NK-92 treated with Interleukin-12 subunit alpha and Interleukin-12 subunit beta, amount 100 ng/mL, for 24 hours (cell line): ENCODE results near the gene KNCN.

Experiments
- DNase-seq: peaks from one replicate; lab custom pipeline; 2025; lab: John Stamatoyannopoulos, UW

The KNCN gene

DNA sequence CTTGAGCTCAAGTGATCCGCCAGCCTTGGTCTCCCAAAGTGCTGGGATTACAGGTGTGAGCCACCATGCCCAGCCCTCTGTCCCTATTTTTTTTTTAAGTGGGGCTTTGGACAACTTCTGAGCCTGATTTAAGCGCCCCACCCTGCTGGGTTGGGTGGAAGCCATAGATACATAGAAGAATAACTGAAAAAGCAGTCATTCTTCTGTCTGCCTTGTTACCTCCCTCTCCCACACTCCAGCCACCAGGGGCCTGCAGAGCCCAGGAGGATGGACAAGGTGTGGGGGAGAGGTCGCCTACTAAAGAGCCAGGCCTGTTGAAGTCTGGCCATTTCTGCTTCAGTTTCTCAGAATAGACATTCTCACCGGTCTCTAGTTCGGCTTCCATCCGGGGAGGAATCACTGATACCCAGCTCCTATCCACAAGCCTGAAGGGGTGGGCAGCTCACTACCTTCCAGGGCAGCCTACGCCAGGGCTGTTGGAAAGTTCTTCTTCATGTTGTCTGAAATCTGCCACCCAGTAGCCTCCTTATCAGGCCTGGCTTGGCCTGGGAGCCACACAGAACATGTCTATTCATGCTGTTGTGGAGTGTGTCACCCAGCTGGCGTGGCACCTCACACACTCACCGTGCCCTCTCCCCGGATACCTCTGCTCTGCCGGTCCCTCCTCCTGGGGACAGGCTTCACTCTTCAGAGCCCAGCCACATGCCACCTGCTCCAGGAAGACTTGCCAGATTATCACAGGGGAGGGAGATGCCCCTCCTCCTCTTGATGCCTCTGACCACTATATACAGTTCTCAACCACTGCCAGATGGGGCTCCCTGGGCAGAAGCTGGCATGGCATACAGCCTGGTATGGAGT is 27.7 kb downstream of the KNCN start:
- no peak for DNase-seq

DNA sequence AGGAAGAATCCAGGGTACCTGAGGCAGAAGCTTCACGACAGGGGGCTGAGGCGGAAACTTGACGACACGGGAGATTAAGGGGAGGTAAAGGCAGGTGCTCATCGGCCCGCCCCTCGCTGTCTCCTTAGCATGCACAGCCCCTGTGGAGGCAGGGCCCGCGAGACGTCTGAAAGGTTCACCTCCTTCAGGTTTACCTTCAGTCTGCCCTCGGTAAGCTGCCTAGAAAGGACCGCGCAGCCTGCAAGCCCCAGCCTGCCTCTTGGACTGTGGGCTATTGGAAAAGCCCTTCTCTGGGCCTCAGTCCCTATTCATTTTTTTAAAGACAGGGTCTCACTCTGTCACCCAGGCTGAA is 28.5 kb downstream of the KNCN start:
- no peak for DNase-seq

DNA sequence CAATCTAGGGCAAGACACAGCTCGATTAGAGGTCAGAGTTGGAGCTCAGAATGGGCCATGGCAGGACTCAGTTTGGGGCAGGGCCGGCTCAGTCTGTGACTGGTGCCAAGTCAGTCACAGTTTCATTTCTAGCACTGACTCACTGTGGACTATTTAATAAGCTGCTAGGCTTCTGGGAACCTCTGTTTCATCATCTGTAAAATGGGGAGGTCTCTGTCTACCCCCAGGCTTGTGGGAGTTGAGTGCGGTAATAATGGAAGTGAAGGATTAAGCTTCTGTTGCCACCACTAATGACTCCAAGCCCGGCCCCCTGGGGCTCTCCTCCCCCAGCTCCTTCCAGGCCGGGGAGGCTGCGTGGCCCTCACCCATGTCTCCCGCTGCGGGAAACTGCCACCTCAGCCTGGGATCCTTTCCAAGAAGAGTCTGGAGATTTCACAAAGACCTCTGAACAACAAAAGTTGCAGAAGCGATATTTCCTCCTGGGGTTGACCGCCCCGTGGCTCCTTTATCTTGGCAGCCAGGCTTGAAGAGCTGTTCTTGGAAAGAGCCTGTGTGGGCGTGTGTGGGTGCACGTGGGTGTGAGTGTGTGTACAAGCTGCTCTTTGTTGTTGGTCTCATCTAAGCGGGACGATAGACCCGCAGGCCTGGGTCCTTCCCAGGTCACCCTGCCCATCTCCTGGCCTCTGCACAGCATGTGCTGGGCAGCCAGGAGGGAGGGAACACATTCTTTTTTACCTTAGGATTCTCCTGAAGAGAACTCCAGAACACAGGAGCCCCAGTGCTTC is 29.1 kb downstream of the KNCN start:
- DNase-seq: no peak

DNA sequence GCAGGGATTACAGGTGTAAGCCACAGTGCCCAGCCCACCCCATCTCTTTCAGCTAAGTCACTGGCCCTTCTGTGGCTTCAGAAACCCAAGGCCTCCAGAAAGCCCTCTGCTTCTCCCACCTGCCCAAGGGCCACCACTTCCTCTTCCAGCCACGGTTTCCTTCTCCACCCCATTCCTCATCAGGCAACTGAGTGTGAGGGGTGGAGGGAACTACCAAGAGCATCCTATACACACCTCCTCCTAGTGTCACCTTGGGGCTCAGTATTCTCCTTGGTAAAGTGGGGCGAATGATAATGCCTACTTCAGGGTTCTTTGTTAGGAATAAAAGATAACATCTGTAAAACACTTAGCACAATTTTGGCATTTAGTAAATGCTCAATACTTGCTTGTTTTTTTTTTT is 30.0 kb downstream of the KNCN start:
- DNase-seq: no peak

DNA sequence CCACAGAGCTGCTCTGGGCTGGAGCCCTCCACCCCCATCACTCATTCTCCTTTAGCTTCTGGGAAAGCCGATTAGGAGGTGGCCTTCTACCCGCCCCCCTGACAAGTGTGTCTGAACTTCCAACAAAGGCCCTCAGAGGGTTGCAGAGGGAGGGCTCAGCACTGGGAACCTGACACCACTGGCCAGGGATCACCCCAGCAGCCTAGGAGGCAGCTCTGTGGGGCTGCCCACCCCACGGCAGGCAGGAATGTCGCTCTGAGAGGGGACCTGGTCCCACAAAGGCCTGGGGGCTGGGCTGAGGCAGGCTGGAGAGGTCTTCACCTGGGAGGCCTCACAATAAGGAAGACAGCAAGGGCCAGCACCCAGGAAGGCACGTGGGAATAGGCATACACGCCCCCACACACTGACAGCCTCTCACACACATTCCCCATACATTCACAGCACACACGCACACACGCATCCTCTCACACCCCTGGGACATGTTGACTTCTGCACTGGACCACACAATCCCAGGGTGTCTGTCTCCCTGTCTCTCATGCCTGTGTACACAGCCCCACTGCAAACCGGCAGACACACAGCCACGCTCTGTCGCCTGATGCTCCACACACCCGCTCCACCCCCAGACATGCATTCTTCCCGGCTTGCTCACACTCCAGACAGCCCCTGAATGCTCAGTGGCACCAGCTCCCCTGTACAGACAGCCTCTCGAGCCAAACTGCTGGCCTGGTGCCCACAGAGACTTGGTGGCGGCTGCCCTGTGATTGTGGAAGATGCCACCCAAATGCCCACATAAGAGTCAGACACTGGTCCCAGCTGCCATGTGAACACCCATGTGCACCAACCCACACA is 31.2 kb downstream of the KNCN start:
- no peak for DNase-seq

DNA sequence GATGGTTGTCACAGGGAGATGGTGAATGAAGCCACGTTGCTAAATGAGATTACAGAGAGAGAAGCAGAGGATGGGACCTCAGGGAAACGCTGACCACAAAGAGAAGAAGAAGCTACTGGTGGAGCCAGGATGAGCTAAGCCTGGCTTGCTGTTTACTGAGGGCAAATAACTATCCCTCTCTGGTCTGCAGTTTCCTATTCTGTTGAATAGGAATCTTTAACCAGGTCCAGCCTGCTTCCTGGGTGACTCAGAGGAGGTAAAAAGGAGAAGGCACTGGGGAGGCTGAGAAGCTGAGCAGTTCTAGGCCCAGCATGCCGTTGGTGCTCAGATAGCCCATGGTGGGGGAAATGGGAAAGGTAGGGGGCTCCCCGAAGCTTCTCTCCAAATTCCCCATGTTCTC is 32.2 kb downstream of the KNCN start:
- no peak for DNase-seq

DNA sequence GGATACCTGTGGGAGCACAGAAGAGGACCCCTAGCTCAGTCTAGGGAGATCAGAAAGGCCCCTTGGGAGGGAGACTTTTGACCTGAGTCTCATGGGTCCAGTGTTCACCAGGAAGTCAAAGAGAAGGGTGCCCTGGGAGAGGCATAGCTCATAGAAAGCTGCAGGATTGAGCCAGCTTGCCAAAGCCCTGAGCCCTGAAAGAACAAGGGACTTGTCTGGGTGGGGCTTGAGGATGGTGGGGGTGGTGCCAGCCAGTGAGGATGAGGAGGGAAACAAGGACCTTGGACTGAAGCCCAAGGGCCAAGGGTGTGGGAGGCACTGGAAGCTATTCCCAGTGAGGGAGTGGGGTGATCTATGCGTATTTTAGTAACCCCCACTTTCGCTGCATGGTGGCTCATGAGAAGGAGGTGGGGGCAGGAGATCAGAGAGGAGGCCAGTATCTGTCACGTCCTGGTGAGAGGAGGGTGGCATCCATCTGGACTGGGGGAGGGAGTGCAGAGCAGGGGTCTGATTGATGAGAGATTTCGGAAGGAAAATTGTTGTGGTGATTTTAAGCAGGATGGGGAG is 33.4 kb downstream of the KNCN start:
- DNase-seq: no peak

DNA sequence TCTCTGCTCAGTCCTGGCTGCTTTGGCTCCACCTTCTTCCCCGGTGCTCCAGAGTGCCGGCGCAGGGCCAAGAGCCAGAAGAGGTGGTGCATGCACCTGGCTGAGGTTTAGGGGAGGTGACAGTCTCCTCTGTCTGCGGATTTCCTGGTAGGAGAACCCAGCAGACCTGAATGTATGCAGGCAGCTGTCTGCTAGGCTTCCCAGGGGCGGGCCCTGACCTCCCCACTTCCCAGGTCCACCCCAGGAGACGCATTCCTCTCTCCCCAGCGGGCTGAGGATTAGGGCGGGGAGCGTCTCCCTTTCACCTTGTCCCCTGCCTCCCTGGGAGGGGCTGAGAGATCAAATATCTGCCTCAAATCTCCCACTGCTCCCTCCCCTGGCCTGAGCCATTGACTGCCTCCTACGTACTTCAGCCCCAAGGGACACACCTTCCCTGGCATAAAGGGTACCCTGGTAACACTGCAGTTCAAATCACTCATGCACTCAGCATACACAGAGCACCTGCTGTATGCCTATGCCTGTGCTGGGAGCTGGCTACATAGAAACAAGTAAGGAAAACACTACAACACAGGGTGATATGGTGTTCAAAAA is 34.3 kb downstream of the KNCN start:
- DNase-seq: no peak

DNA sequence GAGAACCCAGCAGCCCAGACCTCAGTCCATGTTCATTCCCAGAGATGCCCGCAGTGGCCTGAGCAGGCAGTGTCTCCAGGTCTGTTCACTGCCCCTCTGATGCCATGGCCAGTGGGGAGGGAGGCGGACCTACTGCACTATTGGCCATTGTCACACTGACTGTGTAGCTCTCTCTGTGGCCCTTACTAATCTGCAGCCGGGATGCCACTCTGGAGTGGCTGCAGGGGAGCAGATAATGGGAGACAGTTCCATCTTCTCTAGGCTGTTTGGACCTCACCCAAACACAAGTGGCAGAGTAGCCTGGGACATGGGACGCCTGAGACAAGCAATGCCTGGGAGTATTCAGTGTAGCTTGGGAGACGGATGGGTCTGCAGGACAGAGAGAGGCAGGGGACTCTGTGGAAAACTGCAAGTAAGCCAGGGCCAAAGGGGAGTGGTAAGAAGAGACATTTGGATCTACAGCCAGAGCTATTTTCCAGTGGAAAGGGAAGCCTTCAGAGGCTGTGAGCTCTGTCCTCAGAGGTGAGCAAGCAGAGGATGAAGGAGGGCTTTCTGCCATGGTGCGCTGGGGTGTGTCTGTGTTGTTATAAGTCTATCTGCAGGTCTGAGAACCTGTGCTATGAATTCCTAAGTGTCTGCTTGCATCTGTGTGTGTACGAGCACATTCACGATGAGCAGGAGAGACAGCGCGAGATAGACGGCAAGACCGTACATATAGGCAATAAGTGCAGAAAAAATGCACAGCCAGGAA is 35.1 kb downstream of the KNCN start:
- no peak for DNase-seq

DNA sequence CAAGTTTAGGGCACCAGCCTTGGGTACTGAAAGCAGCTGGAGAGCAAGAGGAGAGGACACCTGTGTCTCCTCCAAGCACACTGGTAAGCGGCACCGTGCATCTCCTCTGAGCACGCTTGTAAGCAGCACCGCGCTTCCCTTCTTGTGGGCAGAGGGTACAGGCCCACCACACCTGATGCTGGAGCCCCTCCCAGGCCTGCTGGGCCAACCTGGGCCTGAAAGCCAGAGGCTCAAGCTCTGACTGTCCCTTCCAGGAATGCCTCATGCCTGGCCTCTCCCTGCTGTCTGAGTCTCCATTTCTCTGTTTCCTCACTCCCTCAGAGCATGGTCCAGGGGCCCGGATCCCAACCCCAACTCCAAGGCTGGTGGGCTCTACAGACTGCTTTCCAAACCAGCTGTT is 35.9 kb downstream of the KNCN start:
- no peak for DNase-seq

DNA sequence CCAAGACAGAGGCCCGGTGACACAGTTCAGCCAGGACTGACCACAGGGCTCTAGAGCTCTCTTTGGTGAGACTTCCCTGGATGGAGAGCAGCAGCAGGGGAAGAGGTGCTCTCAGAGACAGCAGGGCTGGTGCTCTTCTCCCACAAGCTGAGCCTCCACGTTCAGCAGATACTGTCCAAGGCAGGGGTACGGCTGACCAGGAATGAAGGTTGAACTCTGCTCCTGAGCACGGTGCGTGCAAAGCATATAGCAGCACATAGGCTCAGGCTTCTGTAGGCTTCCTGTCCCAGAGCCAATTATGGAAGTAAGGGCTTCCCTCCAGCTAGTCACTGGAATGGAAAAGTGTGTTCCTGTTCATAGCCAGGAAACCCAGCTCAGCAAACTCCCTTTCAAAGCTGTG is 37.9 kb downstream of the KNCN start:
- DNase-seq: no peak

DNA sequence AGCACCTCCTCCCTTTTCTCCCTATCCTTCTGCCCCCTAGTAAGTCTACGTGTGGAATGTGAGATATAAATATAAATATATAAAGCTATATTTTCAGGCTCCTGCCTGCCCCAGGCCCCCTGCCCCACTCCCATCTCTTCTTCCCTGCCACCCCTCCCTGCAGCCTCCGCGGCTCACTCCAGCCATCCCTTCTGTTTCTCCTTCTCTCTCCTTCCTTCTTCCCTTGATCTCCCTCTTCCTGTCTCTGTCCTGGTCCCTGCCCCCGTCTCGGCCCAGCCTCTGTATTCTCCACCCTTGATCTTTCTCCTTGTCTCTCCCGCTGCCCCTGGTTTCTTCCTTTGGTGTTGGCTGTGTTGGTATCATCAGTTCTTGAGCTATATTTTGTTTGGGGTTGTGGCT is 38.7 kb downstream of the KNCN start:
- no peak for DNase-seq

DNA sequence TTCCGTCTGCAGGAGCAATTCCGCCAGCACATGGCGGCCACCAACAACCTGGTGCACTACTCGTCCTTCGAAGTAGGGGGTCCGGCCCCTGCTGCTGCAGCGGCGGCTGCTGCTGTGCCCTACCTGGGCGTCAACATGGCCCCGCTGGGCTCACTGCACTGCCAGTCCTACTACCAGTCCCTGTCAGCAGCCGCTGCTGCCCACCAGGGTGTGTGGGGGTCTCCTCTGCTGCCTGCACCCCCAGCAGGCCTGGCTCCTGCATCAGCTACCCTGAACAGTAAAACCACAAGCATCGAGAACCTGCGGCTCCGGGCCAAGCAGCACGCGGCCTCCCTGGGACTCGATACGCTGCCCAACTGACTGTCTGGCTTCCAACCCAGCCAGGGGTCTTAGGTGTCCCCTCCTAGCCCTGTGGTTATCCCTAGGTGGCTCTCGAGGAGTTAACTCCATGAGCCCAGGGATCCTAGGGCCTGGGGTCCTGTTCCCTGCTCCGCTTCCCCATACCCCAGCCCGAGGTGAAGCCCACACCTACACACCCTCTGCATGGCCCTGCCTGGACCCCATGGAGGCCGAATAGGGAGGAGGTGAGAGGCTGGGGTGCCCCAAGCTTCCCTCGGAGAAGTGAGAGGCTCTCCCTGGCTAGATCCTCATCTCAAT is 39.2 kb downstream of the KNCN start:
- no peak for DNase-seq

DNA sequence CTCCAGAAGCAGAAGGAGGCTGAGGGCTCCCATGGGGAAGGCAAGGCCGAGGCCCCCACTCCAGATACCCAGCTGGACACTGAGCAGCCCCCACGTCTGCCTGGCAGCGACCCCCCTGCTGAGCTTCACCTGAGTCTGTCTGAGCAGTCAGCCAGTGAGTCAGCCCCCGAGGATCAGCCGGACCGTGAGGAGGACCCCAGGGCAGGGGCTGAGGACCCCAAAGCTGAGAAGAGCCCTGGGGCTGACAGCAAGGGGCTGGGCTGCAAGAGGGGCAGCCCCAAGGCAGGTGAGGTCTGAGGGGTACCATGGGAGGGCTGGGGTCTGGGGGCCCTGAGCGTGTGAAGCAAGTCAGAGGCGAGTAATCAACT is 40.5 kb downstream of the KNCN start:
- no peak for DNase-seq

DNA sequence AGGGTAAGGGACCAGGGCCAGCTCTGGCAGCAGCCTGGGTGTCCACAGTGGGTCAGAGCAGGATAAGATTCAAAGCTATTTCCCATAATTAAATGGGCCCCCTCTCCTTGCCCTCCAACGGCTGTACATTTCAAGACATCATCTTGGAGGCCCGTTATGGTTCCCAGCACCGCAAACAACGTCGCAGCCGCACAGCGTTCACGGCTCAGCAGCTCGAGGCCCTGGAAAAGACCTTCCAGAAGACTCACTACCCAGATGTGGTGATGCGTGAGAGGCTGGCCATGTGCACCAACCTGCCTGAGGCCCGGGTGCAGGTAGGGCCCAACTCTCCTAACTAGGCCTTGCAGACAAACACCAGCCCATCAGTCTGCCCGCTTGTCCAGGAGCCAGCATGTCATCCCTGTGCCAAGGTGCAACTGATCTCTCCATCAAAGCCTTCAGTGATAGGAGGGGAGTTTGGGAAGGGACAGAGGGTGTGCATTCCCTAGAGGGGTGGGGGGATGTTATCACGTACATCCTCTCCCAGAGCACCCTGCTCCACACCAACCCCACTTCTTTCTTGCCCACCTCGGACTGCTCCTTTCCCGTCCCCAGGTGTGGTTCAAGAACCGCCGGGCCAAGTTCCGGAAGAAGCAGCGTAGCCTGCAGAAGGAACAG is 41.0 kb downstream of the KNCN start:
- DNase-seq: no peak

DNA sequence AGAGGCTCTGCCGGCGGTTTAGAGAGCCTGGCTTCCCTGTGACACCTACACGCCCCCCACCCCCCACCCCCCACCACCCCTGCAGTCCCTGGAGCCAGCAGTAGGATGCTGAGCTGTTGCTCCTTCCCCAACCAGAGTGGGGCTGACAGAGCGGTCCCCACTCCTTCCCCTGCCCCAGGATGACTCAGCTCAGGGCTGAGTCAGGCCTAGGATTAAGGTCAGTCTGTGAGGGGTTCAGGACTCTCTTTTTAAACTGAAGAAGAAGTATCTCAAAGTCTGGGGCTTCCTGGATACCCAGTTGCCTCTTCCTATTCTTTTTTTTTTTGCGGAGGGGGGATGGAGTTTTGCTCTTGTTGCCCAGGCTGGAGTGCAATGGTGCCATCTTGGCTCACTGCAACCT is 42.7 kb downstream of the KNCN start:
- no peak for DNase-seq

DNA sequence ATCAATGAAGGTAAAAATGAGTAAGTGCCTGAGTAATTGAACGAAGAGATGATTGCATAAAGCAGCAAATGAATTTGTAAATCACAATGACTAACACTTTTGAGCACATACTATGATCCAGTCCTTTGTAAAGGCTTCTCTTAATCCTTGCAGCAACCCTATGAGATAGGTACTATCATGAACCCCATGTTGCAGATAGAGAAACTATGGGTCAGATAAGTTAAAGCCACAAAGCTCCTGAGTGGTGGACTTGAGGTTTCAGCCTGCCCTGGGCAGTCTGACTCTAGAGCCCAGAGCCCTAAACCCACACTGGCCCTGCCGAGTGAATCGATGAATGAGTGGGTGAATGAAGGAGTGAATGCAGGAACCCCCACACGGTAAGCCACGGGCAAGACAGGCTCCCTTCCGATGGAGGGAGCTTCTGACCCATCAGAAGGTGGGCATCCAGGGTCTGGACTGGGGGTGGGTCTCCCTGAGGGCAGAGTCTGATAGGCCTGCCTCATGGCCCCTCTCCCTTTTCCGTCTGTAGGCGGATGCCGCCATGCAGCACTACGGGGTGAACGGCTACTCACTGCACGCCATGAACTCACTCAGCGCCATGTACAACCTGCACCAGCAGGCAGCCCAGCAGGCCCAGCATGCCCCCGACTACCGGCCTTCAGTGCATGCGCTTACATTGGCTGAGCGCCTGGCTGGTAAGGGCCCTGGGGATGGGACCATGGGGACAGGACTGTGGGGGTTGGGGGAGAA is 44.8 kb downstream of the KNCN start:
- DNase-seq: no peak

DNA sequence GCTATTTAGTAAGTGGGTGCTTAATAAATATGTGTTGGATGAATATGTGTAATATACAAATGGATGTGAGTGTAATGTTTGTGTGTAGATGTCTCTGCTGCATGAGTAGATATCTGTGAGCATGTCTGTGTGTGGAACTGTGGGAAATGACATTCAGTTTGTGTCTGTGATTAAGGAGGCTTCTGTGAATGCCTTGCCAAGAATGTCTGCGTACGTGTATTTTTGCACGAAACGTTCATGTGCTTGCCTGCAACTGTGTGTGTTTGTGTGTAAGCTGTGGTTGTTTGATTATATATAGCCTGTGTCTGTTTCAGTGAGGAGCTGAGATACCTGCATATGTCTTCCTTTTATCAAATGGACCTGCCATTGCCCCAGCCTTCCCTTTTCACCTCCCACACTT is 48.0 kb downstream of the KNCN start:
- no peak for DNase-seq

DNA sequence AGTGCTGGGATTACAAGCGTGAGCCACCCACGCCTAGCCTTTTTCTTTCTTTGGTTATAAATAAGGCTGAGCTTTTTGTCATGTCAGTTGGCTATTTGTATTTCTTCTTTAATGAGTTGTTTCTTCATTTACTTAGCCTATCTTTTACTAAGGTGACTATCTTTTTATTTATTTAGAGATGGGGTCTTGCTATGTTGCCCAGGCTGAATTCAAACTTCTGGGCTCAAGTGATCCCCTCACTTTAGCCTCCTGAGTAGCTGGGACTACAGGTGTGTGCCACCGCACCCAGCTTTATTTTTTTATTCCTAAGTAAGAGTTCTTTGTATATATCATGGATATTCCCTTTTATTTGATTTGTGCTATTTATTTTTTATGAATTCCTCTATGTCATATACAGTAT is 49.9 kb downstream of the KNCN start:
- no peak for DNase-seq

DNA sequence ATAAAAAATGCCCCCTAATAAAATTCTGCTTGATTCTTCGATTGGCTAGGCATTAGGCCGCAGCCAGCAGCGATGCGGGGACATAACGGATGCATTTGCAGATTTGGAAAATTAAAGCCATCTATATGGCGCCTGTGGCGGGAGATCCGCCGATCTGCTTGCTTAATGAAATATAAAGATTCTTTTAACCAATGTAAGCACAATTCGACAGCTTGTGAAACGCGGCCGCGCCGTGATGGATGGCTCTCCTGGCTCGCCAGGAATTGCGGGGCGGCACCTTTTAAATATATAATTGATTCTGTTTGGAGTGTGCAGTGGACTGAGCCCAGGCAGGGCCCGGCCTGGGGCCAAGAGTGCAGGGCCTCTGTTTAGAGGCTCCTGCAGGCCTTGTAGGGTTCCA is 53.8 kb downstream of the KNCN start:
- DNase-seq: no peak
